Measurements from ENCODE around the gene FTL. TPM values are rescaled to one million over a fixed set of nuclear protein-coding genes. Genes with fewer than 3 reads are reported as not detected.

FTL gene
- total RNA-seq, 4 donors from 2014 or later, result 6,104 to 9,580 (median 8,850) TPM

DNA sequence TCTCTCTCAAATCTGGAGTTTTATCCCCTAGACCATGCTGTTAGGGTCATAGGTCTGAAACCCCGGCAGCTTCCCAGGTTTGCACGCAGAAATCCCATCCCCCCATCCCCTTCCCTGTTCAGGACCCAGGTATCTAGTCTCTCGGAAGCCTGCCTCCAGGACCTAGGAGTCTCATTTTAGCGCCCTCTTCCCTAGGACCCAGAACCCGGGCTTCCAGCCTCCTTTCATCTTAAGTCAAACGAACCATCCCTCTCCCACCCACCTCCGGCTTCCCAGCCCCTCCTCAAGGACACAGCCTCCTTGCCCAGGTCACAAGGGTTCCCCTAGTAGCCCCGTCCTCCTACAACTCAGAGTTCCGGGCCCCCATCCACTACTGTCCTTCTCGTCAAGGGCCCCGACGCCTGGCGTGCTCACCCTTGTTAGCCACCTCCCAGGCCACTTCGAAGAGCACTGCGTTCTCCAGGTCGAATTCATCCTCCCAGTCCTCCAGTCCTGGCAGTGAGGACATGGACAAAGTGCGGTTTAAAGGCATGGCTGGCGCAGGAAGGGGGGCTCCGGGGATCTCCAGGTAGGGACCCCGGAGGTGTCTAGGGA is 27.6 kb downstream of the FTL start:
- DNase-seq (ENCODE audit: low spot score), result no peak
- no peak for ATAC-seq (ENCODE audit: low FRiP score)
- TF ChIP-seq, protein P1, sequence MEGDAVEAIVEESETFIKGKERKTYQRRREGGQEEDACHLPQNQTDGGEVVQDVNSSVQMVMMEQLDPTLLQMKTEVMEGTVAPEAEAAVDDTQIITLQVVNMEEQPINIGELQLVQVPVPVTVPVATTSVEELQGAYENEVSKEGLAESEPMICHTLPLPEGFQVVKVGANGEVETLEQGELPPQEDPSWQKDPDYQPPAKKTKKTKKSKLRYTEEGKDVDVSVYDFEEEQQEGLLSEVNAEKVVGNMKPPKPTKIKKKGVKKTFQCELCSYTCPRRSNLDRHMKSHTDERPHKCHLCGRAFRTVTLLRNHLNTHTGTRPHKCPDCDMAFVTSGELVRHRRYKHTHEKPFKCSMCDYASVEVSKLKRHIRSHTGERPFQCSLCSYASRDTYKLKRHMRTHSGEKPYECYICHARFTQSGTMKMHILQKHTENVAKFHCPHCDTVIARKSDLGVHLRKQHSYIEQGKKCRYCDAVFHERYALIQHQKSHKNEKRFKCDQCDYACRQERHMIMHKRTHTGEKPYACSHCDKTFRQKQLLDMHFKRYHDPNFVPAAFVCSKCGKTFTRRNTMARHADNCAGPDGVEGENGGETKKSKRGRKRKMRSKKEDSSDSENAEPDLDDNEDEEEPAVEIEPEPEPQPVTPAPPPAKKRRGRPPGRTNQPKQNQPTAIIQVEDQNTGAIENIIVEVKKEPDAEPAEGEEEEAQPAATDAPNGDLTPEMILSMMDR (IDR thresholded peaks at IDR 0.05), result no peak

- TF ChIP-seq, protein P1 (IDR thresholded peaks at IDR 0.05), result peak in 2 of 3 donors; percentile 96 to 99
- peak; percentile 95 for DNase-seq (ENCODE audit: low spot score)
- ATAC-seq (ENCODE audit: low FRiP score), result peak; percentile 97
Observed at GRCh38 chr19:48993175-48994034, 28.3 kb downstream of the FTL start, which contains the start of the genes GYS1 and RUVBL2. Gene GYS1 (minus strand): TSS chr19:48993309. CDS start chr19:48993112, 197 bp downstream. Gene RUVBL2 (plus strand): TSS chr19:48993887. CDS start chr19:48993912, 25 bp downstream.

GRCh38 chr19:48994035-48994386 is 28.9 kb downstream of the FTL start:
- DNase-seq (ENCODE audit: low spot score) (no peak), ATAC-seq (ENCODE audit: low FRiP score) (no peak)
- TF ChIP-seq, protein P1 (IDR thresholded peaks at IDR 0.05), result no peak

- ATAC-seq (ENCODE audit: low FRiP score) (no peak), DNase-seq (ENCODE audit: low spot score) (no peak)
- TF ChIP-seq, protein P1 (IDR thresholded peaks at IDR 0.05), result no peak
Observed at GRCh38 chr19:48997972-48998371, 32.9 kb downstream of the FTL start.

DNA sequence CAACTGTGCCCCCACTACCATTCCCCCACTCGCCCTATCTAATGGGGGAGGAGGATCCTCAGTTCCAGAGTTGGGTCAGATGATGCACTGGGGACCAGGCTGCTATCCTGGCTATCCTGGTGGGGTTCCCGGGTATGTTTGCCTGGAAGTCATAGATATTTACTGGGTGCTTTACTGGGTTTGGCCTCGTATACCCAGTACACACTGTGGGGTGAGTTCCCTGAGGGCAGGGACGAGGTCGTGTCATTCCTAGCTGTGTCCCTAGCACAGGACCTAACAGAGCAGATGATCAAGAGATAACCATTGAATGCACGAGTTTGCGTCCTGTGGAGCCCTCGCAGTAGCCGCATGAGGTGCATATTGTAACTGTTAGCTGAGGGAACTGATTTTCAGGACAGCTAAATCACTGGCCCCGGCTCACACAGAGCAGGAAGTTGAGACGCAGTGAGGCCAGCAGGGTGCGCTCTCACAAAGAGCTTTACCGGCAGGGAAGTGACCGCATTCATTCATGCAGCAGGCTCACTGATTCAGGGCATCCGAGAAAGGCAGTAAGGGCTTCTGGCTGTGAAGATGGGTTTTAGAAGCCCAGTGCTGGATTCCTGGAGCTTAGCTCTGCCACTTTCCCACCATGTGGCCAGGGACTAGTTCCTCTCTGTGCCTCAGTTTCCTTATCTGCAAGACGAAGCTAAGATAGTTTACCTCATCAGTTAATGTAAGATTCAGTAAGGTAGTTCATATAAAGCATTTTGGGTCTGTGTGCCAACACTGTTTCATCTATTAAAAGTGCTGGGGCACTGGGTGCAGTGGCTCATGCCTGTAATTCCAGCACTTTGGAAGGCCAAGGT is 34.6 kb downstream of the FTL start:
- DNase-seq (ENCODE audit: low spot score), result no peak
- TF ChIP-seq, protein P1 (IDR thresholded peaks at IDR 0.05), result no peak
- ATAC-seq (ENCODE audit: low FRiP score), result no peak

DNA sequence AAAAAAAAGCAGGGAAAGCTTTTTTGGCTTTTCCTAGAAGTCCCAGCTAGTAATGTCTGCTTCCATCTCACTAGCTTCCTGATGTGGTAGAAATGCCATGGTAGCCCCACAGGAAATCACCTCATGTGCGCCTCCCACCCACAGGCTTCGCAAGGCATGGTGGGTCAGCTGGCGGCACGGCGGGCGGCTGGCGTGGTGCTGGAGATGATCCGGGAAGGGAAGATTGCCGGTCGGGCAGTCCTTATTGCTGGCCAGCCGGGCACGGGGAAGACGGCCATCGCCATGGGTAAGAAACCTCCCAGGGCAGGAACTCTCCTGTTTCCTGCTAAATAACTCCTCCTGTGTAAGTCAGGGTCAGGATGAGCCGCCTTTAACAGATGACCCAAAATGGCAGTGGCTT is 39.0 kb downstream of the FTL start:
- TF ChIP-seq, protein P1 (IDR thresholded peaks at IDR 0.05), result no peak
- ATAC-seq (ENCODE audit: low FRiP score), result no peak
- no peak for DNase-seq (ENCODE audit: low spot score)
